Adrenal gland (tissue), 5 donors: Measurements from ENCODE around the gene CHD3.

Experiments
- POLR2A ChIP-seq, 2 donors: fragments of 450-650 bp; IDR thresholded peaks; one replicate each; pipeline ENCODE4 v1.6.1; 2017; ENCODE audit warnings: antibody characterized with exemption in 2 of 2, mild to moderate bottlenecking in 2 of 2, moderate library complexity in 1 of 2
- TF ChIP-seq, protein P1 (sequence below), 6 experiments: fragments of 450-650 bp in 4 of 6; fragments of 200-600 bp in 2 of 6; sonication (generic) in 1 of 6; IDR thresholded peaks; 1 replicate in 5 of 6; 2 replicates in 1 of 6; pipeline versions ENCODE4 v1.5.1 to v1.8.0; 2016 to 2021; ENCODE audit warnings: antibody characterized with exemption in 6 of 6, mild to moderate bottlenecking in 2 of 6, moderate library complexity in 1 of 6
- donor health status: DM: no; HTN: no; CAD: no.

DNA sequence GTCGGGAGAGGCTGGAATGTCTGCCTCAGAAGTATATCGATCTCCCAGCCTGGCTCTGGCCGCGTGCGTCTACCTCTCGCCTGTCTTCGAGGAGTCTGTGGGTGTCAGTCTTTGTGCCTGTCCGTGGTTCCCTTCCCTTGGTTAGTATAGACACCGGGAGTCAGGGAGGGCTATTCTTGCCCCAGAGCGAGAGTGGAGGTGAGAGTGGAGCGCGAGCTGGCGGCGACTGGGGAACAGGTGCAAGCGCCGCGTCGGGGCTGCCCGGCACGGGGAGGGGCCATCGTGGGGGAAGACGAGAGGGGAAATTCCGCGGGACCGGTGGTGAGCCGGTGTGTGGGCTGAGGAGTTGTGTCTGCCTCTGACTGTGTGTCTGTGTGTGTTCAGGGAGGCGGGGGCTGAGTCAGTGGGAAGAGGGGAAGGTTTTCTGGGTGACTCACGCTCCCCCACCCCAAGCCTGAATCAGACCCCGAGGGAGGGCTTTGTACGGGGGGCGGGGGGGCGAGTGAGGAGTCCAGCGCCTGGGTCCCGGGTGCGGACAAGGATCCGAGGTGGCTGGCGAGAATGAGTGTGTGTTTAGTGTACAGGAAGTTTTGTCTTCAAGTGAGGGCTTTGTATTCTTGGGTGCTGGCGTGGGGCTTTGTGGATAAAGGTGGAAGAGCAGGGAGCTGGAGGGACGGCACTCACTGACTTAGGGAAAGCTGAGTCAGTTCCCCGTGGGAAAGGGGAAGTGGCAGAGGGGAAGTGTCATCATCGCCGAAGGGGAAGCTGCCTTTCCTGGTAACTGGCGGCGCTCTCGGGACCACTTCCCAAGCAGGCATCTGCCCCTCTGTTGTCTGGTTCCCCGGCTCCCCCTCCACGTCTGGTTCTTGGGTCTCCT lies 46.0 kb upstream of the CHD3 start:
- TF ChIP-seq, protein P1, sequence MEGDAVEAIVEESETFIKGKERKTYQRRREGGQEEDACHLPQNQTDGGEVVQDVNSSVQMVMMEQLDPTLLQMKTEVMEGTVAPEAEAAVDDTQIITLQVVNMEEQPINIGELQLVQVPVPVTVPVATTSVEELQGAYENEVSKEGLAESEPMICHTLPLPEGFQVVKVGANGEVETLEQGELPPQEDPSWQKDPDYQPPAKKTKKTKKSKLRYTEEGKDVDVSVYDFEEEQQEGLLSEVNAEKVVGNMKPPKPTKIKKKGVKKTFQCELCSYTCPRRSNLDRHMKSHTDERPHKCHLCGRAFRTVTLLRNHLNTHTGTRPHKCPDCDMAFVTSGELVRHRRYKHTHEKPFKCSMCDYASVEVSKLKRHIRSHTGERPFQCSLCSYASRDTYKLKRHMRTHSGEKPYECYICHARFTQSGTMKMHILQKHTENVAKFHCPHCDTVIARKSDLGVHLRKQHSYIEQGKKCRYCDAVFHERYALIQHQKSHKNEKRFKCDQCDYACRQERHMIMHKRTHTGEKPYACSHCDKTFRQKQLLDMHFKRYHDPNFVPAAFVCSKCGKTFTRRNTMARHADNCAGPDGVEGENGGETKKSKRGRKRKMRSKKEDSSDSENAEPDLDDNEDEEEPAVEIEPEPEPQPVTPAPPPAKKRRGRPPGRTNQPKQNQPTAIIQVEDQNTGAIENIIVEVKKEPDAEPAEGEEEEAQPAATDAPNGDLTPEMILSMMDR (IDR thresholded peaks at IDR 0.05) = peak in 1 of 6 experiments; percentile 7
- TF ChIP-seq POLR2A (IDR thresholded peaks at IDR 0.05) = peak; percentile 36 to 74
